GM12878 (cell line): ENCODE results near the gene TRPM3. TPM values are rescaled to one million over a fixed set of nuclear protein-coding genes. Genes with fewer than 3 reads are reported as not detected.

Experiments used
- ATAC-seq: fragments of 200-7000 bp; cut with Tn5 transposase; 3 replicates; pipeline ENCODE4 v1.9.1; 2020; ENCODE audit warnings: mild to moderate bottlenecking, moderate library complexity
- BruUV-seq: library from RNA; stranded (reverse); fragments of 400-500 nt; replicated peaks from 2 replicates; lab custom pipeline; 2021; lab: Mats Ljungman, UMichigan
- CTCF ChIA-PET: fragments of 300-600 bp; sonication (Branson Sonifier 250); formaldehyde crosslinking; extraction: SDS; loops from one replicate; lab custom pipeline; 2021; ENCODE audit warnings: inconsistent platforms; lab: Yijun Ruan, JAX
- POLR2A ChIA-PET: fragments of 350-600 bp; formaldehyde crosslinking; extraction: SDS; loops from one replicate; lab custom pipeline; 2021; ENCODE audit warnings: inconsistent platforms; lab: Charles Lee
- RAD21 ChIA-PET: fragments of 300-600 bp; sonication (Branson Sonifier 250); formaldehyde crosslinking; loops from one replicate; lab custom pipeline; 2023; ENCODE audit warnings: antibody characterized with exemption; ENCODE audit not compliant: unreplicated experiment; lab: Charles Lee
- SMC1A ChIA-PET: fragments of 300-600 bp; sonication (Branson Sonifier 250); formaldehyde crosslinking; loops from one replicate; lab custom pipeline; 2023; ENCODE audit not compliant: unreplicated experiment, uncharacterized antibody; lab: Charles Lee
- DNase-seq: peaks from one replicate; pipeline ENCODE4 v3.0.0-alpha.2; 2011; ENCODE audit warnings: low read depth, low spot score
- FAIRE-seq: peaks from 3 replicates; lab custom pipeline; 2011; peaks lifted over from hg19 to GRCh38; lab: Jason Lieb, UNC
- H2AFZ ChIP-seq: 2 replicates; pipeline ENCODE4 v1.6.0; 2011; ENCODE audit warnings: low read depth, low read length, control low read depth; ENCODE audit not compliant: control insufficient read depth
- H3K27ac ChIP-seq: 2 replicates; pipeline ENCODE4 v1.5.1; 2011; ENCODE audit warnings: control low read depth; ENCODE audit not compliant: control insufficient read depth, insufficient read depth
- H3K27me3 ChIP-seq, 2 experiments: replicated peaks in 1 of 2; 2 replicates each; pipeline versions ENCODE4 v1.6.0 to v1.6.1; 2011; ENCODE audit warnings: low read length in 1 of 2; ENCODE audit not compliant: control insufficient read depth in 2 of 2, insufficient read depth in 2 of 2
- H3K36me3 ChIP-seq, 2 experiments: 2 replicates each; pipeline ENCODE4 v1.5.1; 2011; ENCODE audit warnings: low read length in 1 of 2; ENCODE audit not compliant: control insufficient read depth in 2 of 2, insufficient read depth in 2 of 2
- H3K4me1 ChIP-seq: 2 replicates; pipeline ENCODE4 v1.6.1; 2011; ENCODE audit warnings: mild to moderate bottlenecking, low read length, moderate library complexity, mixed read lengths; ENCODE audit not compliant: control insufficient read depth, insufficient read depth
- H3K4me2 ChIP-seq: 2 replicates; pipeline ENCODE4 v1.6.0; 2011; ENCODE audit warnings: control low read depth; ENCODE audit not compliant: control insufficient read depth, insufficient read depth
- H3K4me3 ChIP-seq: fragments of 200-600 bp; sonication (generic); 2 replicates; pipeline ENCODE4 v1.5.1; 2016
- H3K79me2 ChIP-seq: 2 replicates; pipeline ENCODE4 v1.6.0; 2011; ENCODE audit warnings: low read length; ENCODE audit not compliant: control insufficient read depth, insufficient read depth
- H3K9ac ChIP-seq: 2 replicates; pipeline ENCODE4 v1.8.0; 2011; ENCODE audit warnings: low read length, control low read depth, mixed read lengths; ENCODE audit not compliant: control insufficient read depth, insufficient read depth
- H3K9me3 ChIP-seq: replicated peaks from 3 replicates; pipeline ENCODE4 v1.5.1; 2011; ENCODE audit warnings: mild to moderate bottlenecking, low read length; ENCODE audit not compliant: control insufficient read depth, insufficient read depth
- H4K20me1 ChIP-seq: 2 replicates; pipeline ENCODE4 v1.6.0; 2011; ENCODE audit not compliant: control insufficient read depth, insufficient read depth
- ATF7 ChIP-seq: fragments of 450-650 bp; IDR thresholded peaks from 2 replicates; pipeline ENCODE4 v1.6.1; 2016; ENCODE audit warnings: low read depth, mild to moderate bottlenecking
- BHLHE40 ChIP-seq, 2 experiments: fragments of 450-650 bp in 1 of 2; IDR thresholded peaks; 2 replicates each; pipeline ENCODE4 v1.6.1; 2011 to 2017; ENCODE audit warnings: low read depth in 2 of 2, borderline replicate concordance in 1 of 2, improper control_type of control experiment in 1 of 2, low read length in 1 of 2, mild to moderate bottlenecking in 1 of 2
- BMI1 ChIP-seq: fragments of 450-650 bp; IDR thresholded peaks from 2 replicates; pipeline ENCODE4 v1.6.1; 2016; ENCODE audit warnings: mild to moderate bottlenecking, moderate library complexity, borderline replicate concordance
- CBFB ChIP-seq: IDR thresholded peaks from 2 replicates; pipeline ENCODE4 v1.6.1; 2016; ENCODE audit warnings: antibody characterized with exemption, low read depth
- CBX3 ChIP-seq: fragments of 200-600 bp; sonication (generic); IDR thresholded peaks from 2 replicates; pipeline ENCODE4 v1.6.1; 2016; ENCODE audit warnings: low read depth, borderline replicate concordance
- CHD1 ChIP-seq: IDR thresholded peaks from 2 replicates; pipeline ENCODE4 v1.6.1; 2012; ENCODE audit warnings: low read depth, low read length, improper control_type of control experiment
- EED ChIP-seq: sonication (generic); IDR thresholded peaks from 2 replicates; pipeline ENCODE4 v1.6.1; 2016; ENCODE audit warnings: antibody characterized with exemption, low read depth
- EGR1 ChIP-seq, 2 experiments: IDR thresholded peaks; 1 replicate in 1 of 2; 2 replicates in 1 of 2; pipeline ENCODE4 v1.6.1; 2011 to 2012; ENCODE audit warnings: low read depth in 2 of 2, low read length in 2 of 2, borderline replicate concordance in 1 of 2, mild to moderate bottlenecking in 1 of 2, moderate library complexity in 1 of 2
- FOS ChIP-seq: IDR thresholded peaks from 3 replicates; pipeline ENCODE4 v1.6.1; 2011; ENCODE audit warnings: borderline replicate concordance; ENCODE audit not compliant: insufficient read length; ENCODE audit errors: extremely low read depth
- IKZF2 ChIP-seq, 2 experiments: fragments of 450-650 bp; IDR thresholded peaks; 2 replicates each; pipeline ENCODE4 v1.6.1; 2017; ENCODE audit warnings: mild to moderate bottlenecking in 2 of 2, moderate library complexity in 2 of 2
- POLR2AphosphoS5 ChIP-seq: IDR thresholded peaks from 2 replicates; pipeline ENCODE4 v1.6.1; 2011; ENCODE audit warnings: mild to moderate bottlenecking, low read length, inconsistent platforms
- RAD51 ChIP-seq: fragments of 450-650 bp; IDR thresholded peaks from 2 replicates; pipeline ENCODE4 v1.6.1; 2016; ENCODE audit warnings: moderate library complexity, mild to moderate bottlenecking, inconsistent platforms
- SUZ12 ChIP-seq: fragments of 200-600 bp; sonication (generic); IDR thresholded peaks from one replicate; pipeline ENCODE4 v1.6.1; 2018; ENCODE audit warnings: antibody characterized with exemption, mild to moderate bottlenecking; ENCODE audit not compliant: unreplicated experiment
- TCF12 ChIP-seq: IDR thresholded peaks from 2 replicates; pipeline ENCODE4 v1.6.1; 2011; ENCODE audit warnings: low read depth, mild to moderate bottlenecking, low read length
- TCF7 ChIP-seq: IDR thresholded peaks from 2 replicates; pipeline ENCODE4 v1.6.1; 2014; ENCODE audit warnings: antibody characterized with exemption, borderline replicate concordance
- YY1 ChIP-seq: IDR thresholded peaks from 2 replicates; pipeline ENCODE4 v1.6.1; 2011; ENCODE audit warnings: low read depth, mild to moderate bottlenecking, low read length
- whole genome bisulfite sequencing: methylation state at CpG from one replicate; pipeline ENCODE4 v1.1.6; 2016; ENCODE audit warnings: low lambda C conversion rate; ENCODE audit not compliant: insufficient replicate concordance, insufficient coverage; ENCODE audit errors: missing lambda C conversion rate; 5-methylcytosine and 5-hydroxymethylcytosine counted together
- in situ Hi-C: fragments of 300-500 bp; cut with MboI; formaldehyde crosslinking; loops from 9 replicates; pipeline ENCODE4 v1.14.3; 2018; ENCODE audit warnings: mixed read lengths
- intact Hi-C: fragments of 100-400 bp; cut with micrococcal nuclease; formaldehyde crosslinking; loops from one replicate; pipeline ENCODE4 v1.14.2; 2022; ENCODE audit not compliant: unreplicated experiment
- polyA plus RNA-seq, 11 experiments: library from polyadenylated mRNA; depleted of rRNA in 4 of 11; unstranded in 6 of 11; stranded (reverse) in 5 of 11; fragments of >200 nt; fragmentation: Nextera tagmentation in 4 of 11; fragmentation: Illumina TruSeq in 1 of 11; extraction: Ambion mirVana in 4 of 11; extraction: Trizol in 1 of 11; gene quantifications; 1 replicate in 1 of 11; 2 replicates in 10 of 11; pipeline versions ENCODE4 v1.2.1 to v1.2.3, GENCODE V29; 2011 to 2016; ENCODE audit warnings: inconsistent platforms in 2 of 11, missing spikeins in 2 of 11, low read depth in 1 of 11
- total RNA-seq, 4 experiments: library from RNA; depleted of rRNA in 3 of 4; stranded (reverse); fragments of >200 nt in 3 of 4; fragmentation: Illumina TruSeq in 1 of 4; extraction: Trizol in 1 of 4; gene quantifications; 2 replicates each; pipeline versions ENCODE4 v1.2.1 to v1.2.3, GENCODE V29; 2013 to 2021

Gene TRPM3
- total and polyA plus RNA-seq, 10 of the 15 experiments (the other 5 are each of a cell fraction or from before 2014, with no cell fraction given): not detected

DNA sequence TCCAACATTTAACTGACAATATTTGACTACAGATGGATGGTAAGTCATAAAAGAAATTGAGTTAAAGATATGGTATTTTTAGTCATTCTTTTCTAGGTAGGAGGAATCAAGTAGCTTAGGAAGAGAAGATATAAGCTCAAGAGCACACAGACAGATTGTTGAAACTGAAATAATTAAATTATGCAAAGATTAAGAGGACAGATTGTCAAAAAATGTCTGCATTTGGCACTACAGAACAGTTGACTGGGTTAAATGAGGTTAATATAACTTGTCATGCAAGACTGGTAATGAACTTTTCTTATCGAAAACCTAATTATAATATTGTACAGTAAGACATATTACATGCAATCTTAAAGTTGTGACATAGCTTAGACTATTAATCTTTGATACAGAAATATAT is 36.3 kb upstream of the TRPM3 start:
- ChIA-PET POLR2A (no interaction called here), SMC1A (interaction anchor here (1.2 to 1.7 kb wide), 2 partner anchors 9 to 123 kb away, joined by 3 to 5 read pairs; no protein-coding TSS in a partner anchor), RAD21 (no interaction called here), CTCF (interaction anchor here (1.3 kb wide), 1 partner anchor 14 kb away, joined by 3 read pairs; no protein-coding TSS in a partner anchor)
- H3K4me1 ChIP-seq: no peaks in the 10 kb centered on the region
- DNase-seq (no peak), ATAC-seq (no peak), FAIRE-seq (no peak)
- BruUV-seq: no TSS peak
- H3K4me2 ChIP-seq: no peak overlapping the region
- H3K27me3 ChIP-seq: no peaks in the 10 kb centered on the region
- no peaks in the 10 kb centered on the region for H3K36me3 ChIP-seq
- no peaks in the 10 kb centered on the region for H3K9me3 ChIP-seq
- H3K9ac ChIP-seq: no peak overlapping the region
- no peak for TF ChIP-seq IKZF2 (IDR thresholded peaks at IDR 0.05)
- TF ChIP-seq YY1: no peak
- no peak for TF ChIP-seq RAD51
- no peak for TF ChIP-seq CBX3
- TF ChIP-seq BMI1: no peak
- TF ChIP-seq POLR2AphosphoS5: no peak
- no peak for TF ChIP-seq CHD1
- no peak for TF ChIP-seq EGR1 (IDR thresholded peaks at IDR 0.05; ENCODE audit: borderline replicate concordance in 1 of 2, low read depth in 2 of 2, low read length in 2 of 2)
- TF ChIP-seq CBFB: no peak
- TF ChIP-seq SUZ12: no peak
- TF ChIP-seq BHLHE40 (IDR thresholded peaks at IDR 0.05; ENCODE audit: borderline replicate concordance in 1 of 2, low read depth in 2 of 2, low read length in 1 of 2): no peak
- no peak for TF ChIP-seq ATF7
- no peak for TF ChIP-seq FOS
- TF ChIP-seq EED: no peak
- TF ChIP-seq TCF7: no peak
- no peak for TF ChIP-seq TCF12
- no peak overlapping the region for H2AFZ ChIP-seq
- no peak overlapping the region for H3K4me3 ChIP-seq
- no peak overlapping the region for H3K27ac ChIP-seq
- no peaks in the 10 kb centered on the region for H4K20me1 ChIP-seq
- 7% methylated on average over 1 of the region's 1 CpG for WGBS
- no peaks in the 10 kb centered on the region for H3K79me2 ChIP-seq
- intact Hi-C loops (no loop called here), in situ Hi-C loops (no loop called here)
